Measurements from ENCODE around the gene ZBP1. TPM values are rescaled to one million over a fixed set of nuclear protein-coding genes. Genes with fewer than 3 reads are reported as not detected.

Gene ZBP1, protein sequence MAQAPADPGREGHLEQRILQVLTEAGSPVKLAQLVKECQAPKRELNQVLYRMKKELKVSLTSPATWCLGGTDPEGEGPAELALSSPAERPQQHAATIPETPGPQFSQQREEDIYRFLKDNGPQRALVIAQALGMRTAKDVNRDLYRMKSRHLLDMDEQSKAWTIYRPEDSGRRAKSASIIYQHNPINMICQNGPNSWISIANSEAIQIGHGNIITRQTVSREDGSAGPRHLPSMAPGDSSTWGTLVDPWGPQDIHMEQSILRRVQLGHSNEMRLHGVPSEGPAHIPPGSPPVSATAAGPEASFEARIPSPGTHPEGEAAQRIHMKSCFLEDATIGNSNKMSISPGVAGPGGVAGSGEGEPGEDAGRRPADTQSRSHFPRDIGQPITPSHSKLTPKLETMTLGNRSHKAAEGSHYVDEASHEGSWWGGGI
- total RNA-seq (2013; cell fraction: nucleolus; rRNA removed) = 2.8 and 6.3 TPM in 2 replicates
- total RNA-seq (2014; rRNA removed) (7.5 and 8.3 TPM in 2 replicates), total RNA-seq (2014; rRNA removed; fragmentation: Illumina TruSeq; extraction: Trizol) (4.8 TPM in 2 replicates), total RNA-seq (2021) (4.8 and 6.3 TPM in 2 replicates), polyA plus RNA-seq (2011; rRNA removed) (5.0 and 5.4 TPM in 2 replicates), polyA plus RNA-seq (2014; fragmentation: Illumina TruSeq; extraction: Trizol) (6.2 and 6.8 TPM in 2 replicates), polyA plus RNA-seq (2014; fragmentation: Nextera tagmentation; extraction: Ambion mirVana) (1 to 10 TPM in 1 of 2 experiments, under 1 TPM in 1; 0.93 to 1.1 TPM), polyA plus RNA-seq (2014; rRNA removed) (9.3 and 10.6 TPM in 2 replicates), polyA plus RNA-seq (2016; fragmentation: Nextera tagmentation; extraction: Ambion mirVana) (1 to 10 TPM; 2.5 to 3.0 TPM), polyA minus RNA-seq (2011; rRNA and poly(A)+ RNA removed) (2.7 and 4.4 TPM in 2 replicates), Bru-seq, nascent RNA (percentile 45 among the genes with signal in this experiment), BruChase-seq, experiment 1, labeled RNA remaining after a 6-hour chase (percentile 30 among the genes with signal in this experiment), BruChase-seq, experiment 2, labeled RNA remaining after a 2-hour chase (percentile 35 among the genes with signal in this experiment)
- 3.7 TPM for polyA plus RNA-seq (2011; ENCODE audit: low read depth)
- 3.0 and 4.5 TPM in 2 replicates for polyA plus RNA-seq (2011; cell fraction: cytosol; rRNA removed)
- polyA plus RNA-seq (2011; cell fraction: nucleus; rRNA removed) = 32.4 and 37.2 TPM in 2 replicates
- polyA plus RNA-seq (2012) = 3.7 and 8.2 TPM in 2 replicates
- polyA minus RNA-seq (2011; cell fraction: cytosol; rRNA and poly(A)+ RNA removed) = 1.0 and 2.9 TPM in 2 replicates
- 4.7 and 7.9 TPM in 2 replicates for polyA minus RNA-seq (2011; cell fraction: nucleus; rRNA and poly(A)+ RNA removed)
- long read RNA-seq, experiment 1, partial matches to known transcripts = 0 of 3 reads
- long read RNA-seq, experiment 1, other reads (novel, unspliced or antisense) = 2 of 3 reads
- long read RNA-seq, experiment 2, partial matches to known transcripts = 0 of 1 reads
- long read RNA-seq, experiment 2, other reads (novel, unspliced or antisense) = 1 of 1 reads

DNA sequence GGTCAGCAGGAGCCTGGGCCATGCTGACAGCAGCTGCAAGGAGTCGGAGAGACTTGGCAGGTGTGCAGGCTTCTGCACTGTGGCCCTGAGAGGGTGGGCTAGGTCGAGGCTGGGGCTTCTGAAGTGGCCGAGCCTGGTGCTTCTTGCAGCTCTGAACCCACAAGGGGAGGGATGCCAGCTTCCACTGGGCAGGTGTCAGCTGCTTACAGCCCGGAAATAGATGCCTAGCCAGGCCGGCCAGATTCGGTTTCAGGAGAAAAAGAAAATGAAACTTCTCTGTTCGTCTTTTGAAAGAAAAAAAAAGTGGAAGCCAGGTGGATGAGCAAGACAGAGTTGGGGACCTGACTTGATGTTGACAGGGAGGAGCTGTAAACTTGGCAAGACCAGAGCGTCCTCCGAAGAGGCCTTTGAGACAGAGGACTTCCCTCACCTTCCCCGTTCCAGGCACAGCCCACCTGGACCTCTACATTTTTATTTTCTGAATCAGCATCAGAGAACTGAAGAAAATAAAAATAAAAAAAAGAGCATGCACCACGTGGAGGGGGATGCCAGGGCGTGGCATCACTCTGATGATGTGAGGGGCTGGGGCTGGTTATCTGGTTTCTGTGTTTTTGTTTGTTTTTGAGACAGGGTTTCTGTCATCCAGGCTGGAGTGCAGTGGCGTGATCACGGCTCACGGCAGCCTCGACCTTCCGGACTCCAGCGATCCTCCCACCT is at the start of gene ZBP1:
Gene ZBP1, minus strand, starts transcription at position 153 of the 717 bp plus-strand sequence. Its CDS starts 131 bp downstream, at position 22.
- in situ Hi-C loops (cut with MboI) = no loop called here
- ChIA-PET POLR2A (interaction anchor here (0.7 to 2.5 kb wide), 6 partner anchors 8 to 230 kb away, joined by 3 to 8 read pairs (median 6); partner anchors contain the start of gene RBM38), RAD21 (ENCODE audit: unreplicated experiment) (interaction anchor here (0.6 to 2.8 kb wide), 15 partner anchors 14 to 704 kb away, joined by 3 to 25 read pairs (median 5); partner anchors contain the start of gene RBM38), SMC1A (ENCODE audit: uncharacterized antibody, unreplicated experiment) (interaction anchor here (0.6 to 2.8 kb wide), 10 partner anchors 10 to 615 kb away, joined by 3 to 11 read pairs (median 4); no protein-coding TSS in a partner anchor), CTCF (interaction anchor here (0.9 to 5.9 kb wide), 12 partner anchors 10 to 560 kb away, joined by 3 to 32 read pairs (median 7); no protein-coding TSS in a partner anchor)
- H3K9me3 ChIP-seq (replicated peaks; ENCODE audit: control insufficient read depth, insufficient read depth, low read length) = peaks cover 2% of the 10 kb centered on the region; the same call in 1 of the 3 replicates
- H3K4me2 ChIP-seq (ENCODE audit: control insufficient read depth, insufficient read depth) = peak within 1 kb of the TSS; percentile 71
- peak within 1 kb of the TSS; percentile 49; the same call in 1 of the 2 replicates for H3K4me3 ChIP-seq
- intact Hi-C loops (cut with micrococcal nuclease; ENCODE audit: unreplicated experiment) = no loop called here
- FAIRE-seq = peak; percentile 99
- no peaks in the 10 kb centered on the region for H4K20me1 ChIP-seq (ENCODE audit: control insufficient read depth, insufficient read depth)
- H3K27ac ChIP-seq (ENCODE audit: control insufficient read depth, insufficient read depth) = peak within 1 kb of the TSS; percentile 75
- peaks cover 42% of the 10 kb centered on the region for H3K4me1 ChIP-seq (ENCODE audit: control insufficient read depth, insufficient read depth, low read length)
- WGBS (ENCODE audit: insufficient coverage, insufficient replicate concordance, low lambda C conversion rate, missing lambda C conversion rate) = 8% methylated on average over 18 of the region's 18 CpGs
- H3K27me3 ChIP-seq (replicated peaks in 1 of 2; ENCODE audit: control insufficient read depth in 2 of 2, insufficient read depth in 2 of 2, low read length in 1 of 2) = no peaks in the 10 kb centered on the region
- peak; percentile 73 for DNase-seq (ENCODE audit: low read depth, low spot score)
- peak; percentile 73 for ATAC-seq
- BruUV-seq (replicated peaks) = no TSS peak
- peak within 1 kb of the TSS; percentile 54 for H3K9ac ChIP-seq (ENCODE audit: control insufficient read depth, insufficient read depth, low read length)
- H3K79me2 ChIP-seq (ENCODE audit: control insufficient read depth, insufficient read depth, low read length) = no peaks in the 10 kb centered on the region
- peak within 1 kb of the TSS; percentile 46 for H2AFZ ChIP-seq (ENCODE audit: control insufficient read depth, low read depth, low read length)
- no peaks in the 10 kb centered on the region for H3K36me3 ChIP-seq (ENCODE audit: control insufficient read depth in 2 of 2, insufficient read depth in 2 of 2, low read length in 1 of 2)
- TF ChIP-seq CREM (IDR thresholded peaks at IDR 0.05; ENCODE audit: low read depth) (peak; percentile 27; the same call in 1 of the 2 replicates), NFYB (IDR thresholded peaks at IDR 0.05; ENCODE audit: insufficient read depth, low read depth, low read length) (no peak), ZNF384 (IDR thresholded peaks at IDR 0.05; ENCODE audit: borderline replicate concordance, low read depth, low read length) (peak; percentile 88), BRCA1 (IDR thresholded peaks at IDR 0.05; ENCODE audit: low read depth, low read length) (no peak), CBX3 (IDR thresholded peaks at IDR 0.05; ENCODE audit: borderline replicate concordance, low read depth) (no peak), SP1 (IDR thresholded peaks at IDR 0.05; ENCODE audit: low read depth, low read length) (no peak), NFYA (IDR thresholded peaks at IDR 0.05; ENCODE audit: borderline replicate concordance, low read depth, low read length) (no peak), BMI1 (IDR thresholded peaks at IDR 0.05; ENCODE audit: borderline replicate concordance) (no peak), TBL1XR1 (IDR thresholded peaks at IDR 0.05; ENCODE audit: low read depth, low read length) (peak; percentile 59), IKZF1 (conservative IDR thresholded peaks at IDR 0.05) (peak; percentile 70)
- TF ChIP-seq, protein P1, sequence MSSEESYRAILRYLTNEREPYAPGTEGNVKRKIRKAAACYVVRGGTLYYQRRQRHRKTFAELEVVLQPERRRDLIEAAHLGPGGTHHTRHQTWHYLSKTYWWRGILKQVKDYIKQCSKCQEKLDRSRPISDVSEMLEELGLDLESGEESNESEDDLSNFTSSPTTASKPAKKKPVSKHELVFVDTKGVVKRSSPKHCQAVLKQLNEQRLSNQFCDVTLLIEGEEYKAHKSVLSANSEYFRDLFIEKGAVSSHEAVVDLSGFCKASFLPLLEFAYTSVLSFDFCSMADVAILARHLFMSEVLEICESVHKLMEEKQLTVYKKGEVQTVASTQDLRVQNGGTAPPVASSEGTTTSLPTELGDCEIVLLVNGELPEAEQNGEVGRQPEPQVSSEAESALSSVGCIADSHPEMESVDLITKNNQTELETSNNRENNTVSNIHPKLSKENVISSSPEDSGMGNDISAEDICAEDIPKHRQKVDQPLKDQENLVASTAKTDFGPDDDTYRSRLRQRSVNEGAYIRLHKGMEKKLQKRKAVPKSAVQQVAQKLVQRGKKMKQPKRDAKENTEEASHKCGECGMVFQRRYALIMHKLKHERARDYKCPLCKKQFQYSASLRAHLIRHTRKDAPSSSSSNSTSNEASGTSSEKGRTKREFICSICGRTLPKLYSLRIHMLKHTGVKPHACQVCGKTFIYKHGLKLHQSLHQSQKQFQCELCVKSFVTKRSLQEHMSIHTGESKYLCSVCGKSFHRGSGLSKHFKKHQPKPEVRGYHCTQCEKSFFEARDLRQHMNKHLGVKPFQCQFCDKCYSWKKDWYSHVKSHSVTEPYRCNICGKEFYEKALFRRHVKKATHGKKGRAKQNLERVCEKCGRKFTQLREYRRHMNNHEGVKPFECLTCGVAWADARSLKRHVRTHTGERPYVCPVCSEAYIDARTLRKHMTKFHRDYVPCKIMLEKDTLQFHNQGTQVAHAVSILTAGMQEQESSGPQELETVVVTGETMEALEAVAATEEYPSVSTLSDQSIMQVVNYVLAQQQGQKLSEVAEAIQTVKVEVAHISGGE (CRISPR knock-in tag; IDR thresholded peaks at IDR 0.05) = no peak
- TF ChIP-seq, protein P2, sequence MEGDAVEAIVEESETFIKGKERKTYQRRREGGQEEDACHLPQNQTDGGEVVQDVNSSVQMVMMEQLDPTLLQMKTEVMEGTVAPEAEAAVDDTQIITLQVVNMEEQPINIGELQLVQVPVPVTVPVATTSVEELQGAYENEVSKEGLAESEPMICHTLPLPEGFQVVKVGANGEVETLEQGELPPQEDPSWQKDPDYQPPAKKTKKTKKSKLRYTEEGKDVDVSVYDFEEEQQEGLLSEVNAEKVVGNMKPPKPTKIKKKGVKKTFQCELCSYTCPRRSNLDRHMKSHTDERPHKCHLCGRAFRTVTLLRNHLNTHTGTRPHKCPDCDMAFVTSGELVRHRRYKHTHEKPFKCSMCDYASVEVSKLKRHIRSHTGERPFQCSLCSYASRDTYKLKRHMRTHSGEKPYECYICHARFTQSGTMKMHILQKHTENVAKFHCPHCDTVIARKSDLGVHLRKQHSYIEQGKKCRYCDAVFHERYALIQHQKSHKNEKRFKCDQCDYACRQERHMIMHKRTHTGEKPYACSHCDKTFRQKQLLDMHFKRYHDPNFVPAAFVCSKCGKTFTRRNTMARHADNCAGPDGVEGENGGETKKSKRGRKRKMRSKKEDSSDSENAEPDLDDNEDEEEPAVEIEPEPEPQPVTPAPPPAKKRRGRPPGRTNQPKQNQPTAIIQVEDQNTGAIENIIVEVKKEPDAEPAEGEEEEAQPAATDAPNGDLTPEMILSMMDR (IDR thresholded peaks at IDR 0.05 in 2 of 3, conservative IDR thresholded peaks at IDR 0.05 in 1 of 3; ENCODE audit: control insufficient read depth in 2 of 3, extremely low read depth in 1 of 3, insufficient read depth in 1 of 3, low read depth in 3 of 3, low read length in 3 of 3) = no peak
